HepG2 (cell line): ENCODE data around the gene MED25. TPM values are rescaled to one million over a fixed set of nuclear protein-coding genes. Genes with fewer than 3 reads are reported as not detected.

ENCODE experiments used
- AGO1 ChIP-seq: fragments of 200-400 bp; formaldehyde crosslinking; IDR thresholded peaks from 2 replicates; pipeline ENCODE4 v1.6.1; 2017; ENCODE audit warnings: mild to moderate bottlenecking, low read depth, low read length, moderate library complexity; ENCODE audit not compliant: poor library complexity, severe bottlenecking
- FUBP1 ChIP-seq: sonication (generic); formaldehyde crosslinking; IDR thresholded peaks from 2 replicates; pipeline ENCODE4 v1.5.1; 2020; ENCODE audit warnings: missing genetic modification reagents, mild to moderate bottlenecking, borderline replicate concordance
- GATA4 ChIP-seq: sonication (generic); IDR thresholded peaks from 2 replicates; pipeline ENCODE4 v1.6.1; 2016; ENCODE audit warnings: antibody characterized with exemption, low read depth, borderline replicate concordance
- IKZF5 ChIP-seq: IDR thresholded peaks from 2 replicates; pipeline ENCODE4 v1.6.1; 2018; ENCODE audit warnings: missing genetic modification reagents, mild to moderate bottlenecking, missing compliant biosample characterization
- KDM3A ChIP-seq: IDR thresholded peaks from 2 replicates; pipeline ENCODE4 v1.6.1; 2018; ENCODE audit warnings: low read depth, missing compliant biosample characterization
- MLXIP ChIP-seq: sonication (generic); formaldehyde crosslinking; IDR thresholded peaks from 2 replicates; pipeline ENCODE4 v1.9.0; 2021; ENCODE audit warnings: missing genetic modification reagents, borderline replicate concordance
- POGK ChIP-seq: sonication (generic); formaldehyde crosslinking; conservative IDR thresholded peaks from 2 replicates; pipeline ENCODE4 v1.8.0; 2022; ENCODE audit warnings: mild to moderate bottlenecking, moderate library complexity, missing genetic modification reagents
- SMARCE1 ChIP-seq: fragments of 450-650 bp; IDR thresholded peaks from 2 replicates; pipeline ENCODE4 v1.6.1; 2017; ENCODE audit warnings: borderline replicate concordance
- TEAD2 ChIP-seq: sonication (generic); formaldehyde crosslinking; IDR thresholded peaks from 2 replicates; pipeline ENCODE4 v1.9.0; 2021; ENCODE audit warnings: missing genetic modification reagents
- TRIM24 ChIP-seq: sonication (generic); formaldehyde crosslinking; IDR thresholded peaks from 2 replicates; pipeline ENCODE4 v1.8.0; 2022; ENCODE audit warnings: mild to moderate bottlenecking, missing genetic modification reagents
- U2AF1 ChIP-seq: fragments of 200-400 bp; formaldehyde crosslinking; optimal IDR thresholded peaks from 2 replicates; pipeline ENCODE3; 2017; ENCODE audit warnings: mild to moderate bottlenecking, low read depth, low read length
- WIZ ChIP-seq: sonication (generic); formaldehyde crosslinking; IDR thresholded peaks from 2 replicates; pipeline ENCODE4 v1.5.1; 2020; ENCODE audit warnings: mild to moderate bottlenecking, missing genetic modification reagents
- ZBTB8A ChIP-seq: sonication (generic); formaldehyde crosslinking; IDR thresholded peaks from 2 replicates; pipeline ENCODE4 v1.4.0; 2020; ENCODE audit warnings: mild to moderate bottlenecking, low read depth, missing genetic modification reagents, borderline replicate concordance
- ZNF816 ChIP-seq: sonication (generic); formaldehyde crosslinking; IDR thresholded peaks from 2 replicates; pipeline ENCODE4 v1.8.0; 2022; ENCODE audit warnings: missing genetic modification reagents, mild to moderate bottlenecking, borderline replicate concordance
- ZSCAN9 ChIP-seq: IDR thresholded peaks from 2 replicates; pipeline ENCODE4 v1.6.1; 2016; ENCODE audit warnings: borderline replicate concordance
- polyA plus RNA-seq, 8 experiments: library from polyadenylated mRNA; depleted of rRNA in 3 of 8; stranded (reverse) in 7 of 8; unstranded in 1 of 8; fragments of >200 nt; fragmentation: Illumina TruSeq in 4 of 8; extraction: Trizol in 4 of 8; gene quantifications; 2 replicates each; pipeline versions ENCODE4 v1.2.1 to v1.2.3, GENCODE V29; 2011 to 2016; ENCODE audit warnings: low read depth in 4 of 8, missing spikeins in 1 of 8, mixed read lengths in 1 of 8; ENCODE audit not compliant: insufficient read depth in 1 of 8
- total RNA-seq, 5 experiments: library from RNA; depleted of rRNA; stranded (reverse); fragments of >200 nt; fragmentation: Illumina TruSeq; extraction: Trizol; gene quantifications; 2 replicates each; pipeline ENCODE4 v1.2.3, GENCODE V29; 2016; ENCODE audit warnings: low read depth in 1 of 5
- TF ChIP-seq, protein P1 (sequence below): sonication (generic); formaldehyde crosslinking; IDR thresholded peaks from 2 replicates; pipeline ENCODE4 v1.4.0; 2020; ENCODE audit warnings: mild to moderate bottlenecking, missing genetic modification reagents
- TF ChIP-seq, protein P2 (sequence below): sonication (generic); formaldehyde crosslinking; IDR thresholded peaks from 2 replicates; pipeline ENCODE4 v1.9.0; 2022; ENCODE audit warnings: missing genetic modification reagents, mild to moderate bottlenecking, borderline replicate concordance

Gene MED25
- total and polyA plus RNA-seq, 2 of the 13 experiments (the other 11 are each of a cell fraction or from before 2014, with no cell fraction given): 11.1 to 15.1 TPM

DNA sequence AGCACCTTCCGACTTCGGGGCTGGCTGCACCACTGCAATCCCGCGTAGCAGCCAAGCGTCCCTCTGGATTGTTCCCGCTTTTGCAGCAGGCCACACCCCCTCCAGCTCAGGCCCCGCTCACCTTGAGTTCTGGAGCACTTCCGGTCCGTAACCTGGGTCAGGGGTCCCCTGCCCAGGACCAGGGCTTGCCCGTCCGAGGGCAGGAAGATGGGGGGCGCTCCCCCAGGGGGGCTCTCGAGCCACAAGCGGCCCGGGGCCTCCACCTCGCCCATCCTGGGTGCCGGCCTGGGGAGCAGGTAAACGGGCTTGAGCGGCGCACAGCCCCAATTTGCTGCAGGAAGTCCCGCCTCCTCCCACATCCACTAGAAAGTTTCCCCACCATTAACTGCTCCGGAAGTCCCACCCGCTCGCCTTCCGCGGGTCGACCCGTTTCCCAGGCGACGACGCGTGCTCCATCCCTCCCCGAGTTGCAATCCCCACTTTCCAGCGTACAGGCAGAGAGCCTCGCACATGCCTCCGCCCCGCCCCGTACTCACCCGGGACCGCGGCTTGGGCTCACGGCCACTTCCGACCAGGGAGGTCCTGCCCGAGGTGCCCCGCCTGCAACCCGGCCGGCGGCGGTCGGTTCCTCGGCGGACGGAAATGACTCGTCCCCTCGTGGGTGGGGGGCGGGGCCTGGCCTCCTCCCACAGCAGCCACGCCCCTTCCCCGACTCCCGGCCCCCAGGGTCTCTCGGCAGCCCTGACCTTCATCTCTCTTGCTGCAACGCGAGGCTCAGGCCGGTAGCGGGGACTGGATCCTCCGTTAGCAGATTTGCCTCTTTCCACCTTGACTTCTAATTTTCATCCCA, 49.1 kb downstream of the MED25 start, which contains the start of gene PNKP (continued):
- TF ChIP-seq AGO1 (no peak), FUBP1 (CRISPR knock-in tag) (0 out of 2 replicates have a peak, but pooled peaks have one; percentile 28), SMARCE1 (no peak), ZSCAN9 (CRISPR knock-in tag) (no peak; the same call in 1 of the 2 replicates), TEAD2 (CRISPR knock-in tag) (no peak), TRIM24 (no peak), IKZF5 (CRISPR knock-in tag) (peak; percentile 41), MLXIP (CRISPR knock-in tag) (no peak), POGK (CRISPR knock-in tag) (no peak; the same call in 1 of the 2 replicates), KDM3A (CRISPR knock-in tag) (peak; percentile 63; the same call in 1 of the 2 replicates), ZNF816 (CRISPR knock-in tag) (no peak; the same call in 1 of the 2 replicates), GATA4 (no peak; the same call in 1 of the 2 replicates), WIZ (CRISPR knock-in tag) (no peak), ZBTB8A (CRISPR knock-in tag) (no peak), U2AF1 (no peak)
- TF ChIP-seq, protein P1, sequence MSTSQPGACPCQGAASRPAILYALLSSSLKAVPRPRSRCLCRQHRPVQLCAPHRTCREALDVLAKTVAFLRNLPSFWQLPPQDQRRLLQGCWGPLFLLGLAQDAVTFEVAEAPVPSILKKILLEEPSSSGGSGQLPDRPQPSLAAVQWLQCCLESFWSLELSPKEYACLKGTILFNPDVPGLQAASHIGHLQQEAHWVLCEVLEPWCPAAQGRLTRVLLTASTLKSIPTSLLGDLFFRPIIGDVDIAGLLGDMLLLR: peak; percentile 89
- TF ChIP-seq, protein P2, sequence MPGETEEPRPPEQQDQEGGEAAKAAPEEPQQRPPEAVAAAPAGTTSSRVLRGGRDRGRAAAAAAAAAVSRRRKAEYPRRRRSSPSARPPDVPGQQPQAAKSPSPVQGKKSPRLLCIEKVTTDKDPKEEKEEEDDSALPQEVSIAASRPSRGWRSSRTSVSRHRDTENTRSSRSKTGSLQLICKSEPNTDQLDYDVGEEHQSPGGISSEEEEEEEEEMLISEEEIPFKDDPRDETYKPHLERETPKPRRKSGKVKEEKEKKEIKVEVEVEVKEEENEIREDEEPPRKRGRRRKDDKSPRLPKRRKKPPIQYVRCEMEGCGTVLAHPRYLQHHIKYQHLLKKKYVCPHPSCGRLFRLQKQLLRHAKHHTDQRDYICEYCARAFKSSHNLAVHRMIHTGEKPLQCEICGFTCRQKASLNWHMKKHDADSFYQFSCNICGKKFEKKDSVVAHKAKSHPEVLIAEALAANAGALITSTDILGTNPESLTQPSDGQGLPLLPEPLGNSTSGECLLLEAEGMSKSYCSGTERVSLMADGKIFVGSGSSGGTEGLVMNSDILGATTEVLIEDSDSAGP (CRISPR knock-in tag): peak; percentile 88; the same call in 1 of the 2 replicates
